NCI-H345 treated with DMSO at 0.1 percent for 48 hours (cell line): ENCODE measurements around the gene SMAD2.

Source experiments
- DNase-seq: peaks from one replicate; lab custom pipeline; 2025; ENCODE audit not compliant: unreplicated experiment; lab: John Stamatoyannopoulos, UW

Gene SMAD2

GRCh38 chr18:47898055-47898454, 32.4 kb downstream of the SMAD2 start:
- DNase-seq = no peak

- no peak for DNase-seq
Measured at GRCh38 chr18:47895565-47896250, 34.8 kb downstream of the SMAD2 start.

- no peak for DNase-seq
Measured at GRCh38 chr18:47893939-47894699, 36.3 kb downstream of the SMAD2 start.

GRCh38 chr18:47893047-47893446, 37.4 kb downstream of the SMAD2 start:
- DNase-seq = no peak

- DNase-seq = no peak
Measured at GRCh38 chr18:47888156-47888555, 42.3 kb downstream of the SMAD2 start.

GRCh38 chr18:47887227-47887626, 43.2 kb downstream of the SMAD2 start:
- DNase-seq = no peak

GRCh38 chr18:47883771-47884413, 46.6 kb downstream of the SMAD2 start:
- DNase-seq = no peak

GRCh38 chr18:47882641-47883040, 47.8 kb downstream of the SMAD2 start:
- DNase-seq = no peak

- no peak for DNase-seq
Measured at GRCh38 chr18:47881752-47882455, 48.6 kb downstream of the SMAD2 start.

GRCh38 chr18:47881042-47881441, 49.4 kb downstream of the SMAD2 start:
- DNase-seq = no peak

GRCh38 chr18:47877892-47878291, 52.6 kb downstream of the SMAD2 start:
- DNase-seq = no peak

GRCh38 chr18:47876813-47877212, 53.6 kb downstream of the SMAD2 start:
- no peak for DNase-seq

- DNase-seq = no peak
Measured at GRCh38 chr18:47873625-47874024, 56.8 kb downstream of the SMAD2 start.

GRCh38 chr18:47872426-47872825, 58.0 kb downstream of the SMAD2 start:
- DNase-seq = no peak

- no peak for DNase-seq
Measured at GRCh38 chr18:47871288-47871687, 59.2 kb downstream of the SMAD2 start.

GRCh38 chr18:47870605-47871004, 59.9 kb downstream of the SMAD2 start:
- DNase-seq = no peak

GRCh38 chr18:47868744-47869143, 61.7 kb downstream of the SMAD2 start:
- no peak for DNase-seq

GRCh38 chr18:47865183-47865582, 65.3 kb downstream of the SMAD2 start:
- DNase-seq = no peak

- no peak for DNase-seq
Measured at GRCh38 chr18:47863041-47863440, 67.4 kb downstream of the SMAD2 start.

GRCh38 chr18:47858607-47859006, 71.9 kb downstream of the SMAD2 start:
- DNase-seq = no peak

GRCh38 chr18:47847635-47848034, 82.8 kb downstream of the SMAD2 start:
- DNase-seq = no peak
